Vagina (tissue), 2 donors: Measurements from ENCODE around the gene DEDD.

Experiments used
- POLR2A ChIP-seq, 2 donors: fragments of 450-650 bp; IDR thresholded peaks; one replicate each; pipeline ENCODE4 v1.6.1; 2017; ENCODE audit warnings: antibody characterized with exemption in 2 of 2, mild to moderate bottlenecking in 2 of 2, moderate library complexity in 2 of 2
- POLR2AphosphoS5 ChIP-seq, 2 donors: sonication (generic); formaldehyde crosslinking; IDR thresholded peaks; one replicate each; pipeline ENCODE4 v1.9.0; 2017; ENCODE audit warnings: antibody characterized with exemption in 2 of 2, mild to moderate bottlenecking in 2 of 2, low read depth in 1 of 2; ENCODE audit not compliant: insufficient read depth in 1 of 2
- TF ChIP-seq, protein P1 (sequence below), 3 experiments: fragments of 450-650 bp in 2 of 3; fragments of 200-600 bp in 1 of 3; sonication (generic) in 1 of 3; IDR thresholded peaks; one replicate each; pipeline ENCODE4 v1.5.1; 2017 to 2019; ENCODE audit warnings: antibody characterized with exemption in 3 of 3, mild to moderate bottlenecking in 2 of 3, moderate library complexity in 2 of 3

DNA sequence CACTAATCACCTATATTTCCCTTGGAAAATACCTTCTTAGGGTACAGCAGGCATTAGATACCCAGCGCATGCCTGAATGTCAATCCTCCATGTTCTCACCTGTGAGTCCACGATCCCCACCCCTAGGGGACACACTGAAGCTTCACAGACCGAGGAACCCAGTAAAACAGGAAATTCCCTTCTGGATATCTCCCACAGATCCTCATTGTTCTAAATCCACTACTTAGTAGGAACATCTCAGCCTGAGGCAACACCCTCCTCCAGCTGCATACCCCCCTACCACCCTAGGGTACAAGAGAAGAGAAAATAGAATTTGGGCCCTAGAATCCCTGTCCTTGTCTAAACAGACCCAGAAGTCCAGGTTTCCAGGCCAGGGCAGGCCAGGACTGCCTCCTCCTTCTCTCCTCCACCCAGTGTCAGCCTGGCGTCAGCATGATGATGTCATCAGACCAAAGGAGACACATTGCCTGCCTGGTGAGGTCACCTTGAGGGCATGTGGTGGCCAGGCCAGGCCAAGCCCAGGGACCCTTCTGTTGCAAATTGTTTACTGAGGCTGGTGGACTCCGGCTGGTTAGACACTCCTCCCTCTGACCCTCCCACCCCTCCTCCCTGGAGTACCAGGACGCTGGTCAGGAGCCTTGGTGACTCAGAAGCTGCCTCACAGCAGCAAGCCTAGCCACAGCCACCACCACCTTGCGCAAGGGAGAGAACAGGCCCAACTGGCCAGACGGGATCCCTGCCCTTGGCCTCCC is 49.3 kb downstream of the DEDD start:
- TF ChIP-seq, protein P1, sequence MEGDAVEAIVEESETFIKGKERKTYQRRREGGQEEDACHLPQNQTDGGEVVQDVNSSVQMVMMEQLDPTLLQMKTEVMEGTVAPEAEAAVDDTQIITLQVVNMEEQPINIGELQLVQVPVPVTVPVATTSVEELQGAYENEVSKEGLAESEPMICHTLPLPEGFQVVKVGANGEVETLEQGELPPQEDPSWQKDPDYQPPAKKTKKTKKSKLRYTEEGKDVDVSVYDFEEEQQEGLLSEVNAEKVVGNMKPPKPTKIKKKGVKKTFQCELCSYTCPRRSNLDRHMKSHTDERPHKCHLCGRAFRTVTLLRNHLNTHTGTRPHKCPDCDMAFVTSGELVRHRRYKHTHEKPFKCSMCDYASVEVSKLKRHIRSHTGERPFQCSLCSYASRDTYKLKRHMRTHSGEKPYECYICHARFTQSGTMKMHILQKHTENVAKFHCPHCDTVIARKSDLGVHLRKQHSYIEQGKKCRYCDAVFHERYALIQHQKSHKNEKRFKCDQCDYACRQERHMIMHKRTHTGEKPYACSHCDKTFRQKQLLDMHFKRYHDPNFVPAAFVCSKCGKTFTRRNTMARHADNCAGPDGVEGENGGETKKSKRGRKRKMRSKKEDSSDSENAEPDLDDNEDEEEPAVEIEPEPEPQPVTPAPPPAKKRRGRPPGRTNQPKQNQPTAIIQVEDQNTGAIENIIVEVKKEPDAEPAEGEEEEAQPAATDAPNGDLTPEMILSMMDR (IDR thresholded peaks at IDR 0.05): no peak
- peak; percentile 21 to 75 for TF ChIP-seq POLR2AphosphoS5 (IDR thresholded peaks at IDR 0.05; ENCODE audit: insufficient read depth in 1 of 2, low read depth in 1 of 2)
- TF ChIP-seq POLR2A (IDR thresholded peaks at IDR 0.05): no peak
